ENCODE measurements around the gene ARHGEF17.

ARHGEF17 gene

DNA sequence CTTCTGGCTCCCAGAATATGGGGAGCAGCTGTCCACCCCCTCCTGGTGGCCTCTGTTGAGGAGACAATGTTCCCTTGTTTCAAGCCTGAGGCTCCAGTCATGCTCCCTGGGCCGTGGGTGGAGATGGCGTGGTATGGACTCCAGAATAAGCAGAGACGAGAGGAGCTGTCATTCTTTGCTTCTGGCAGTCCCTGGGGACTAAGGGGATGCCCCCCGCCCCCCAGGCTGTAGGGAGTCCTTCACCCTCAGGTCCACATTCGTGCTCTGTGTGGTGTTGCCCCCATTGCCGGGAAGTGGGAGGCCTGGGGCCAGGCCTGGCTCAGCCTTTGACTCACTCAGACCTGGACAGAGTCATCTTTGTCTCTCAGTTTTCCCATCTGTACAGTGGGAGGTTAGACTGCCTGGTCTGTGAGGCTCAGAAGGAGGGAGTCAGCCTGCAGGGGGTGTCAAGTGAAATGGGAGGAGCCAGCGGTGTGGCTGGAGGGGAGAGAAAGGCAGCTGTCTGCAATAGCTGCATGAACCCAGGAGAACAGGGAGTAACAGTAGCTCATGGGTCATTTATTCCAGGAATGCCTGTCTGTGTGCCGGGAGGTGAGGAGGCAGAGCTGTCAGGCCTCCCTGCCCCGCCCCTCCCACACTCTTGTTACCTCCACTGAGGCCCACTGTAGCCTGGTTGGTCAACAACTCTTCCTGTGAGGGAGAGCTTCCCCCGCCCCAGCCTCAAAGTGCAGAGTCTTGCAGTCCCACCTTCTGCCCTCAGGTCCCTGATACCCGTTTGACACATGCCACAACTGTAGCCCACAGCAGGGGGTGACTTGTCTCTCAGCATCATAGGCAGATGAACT lies 6.3 kb downstream of the ARHGEF17 start:
- DNase-seq (ENCODE audit: low read depth): no peak

- DNase-seq (ENCODE audit: low read depth): no peak
Measured at GRCh38 chr11:73315293-73316020, 7.4 kb downstream of the ARHGEF17 start.

GRCh38 chr11:73316422-73316821 lies 8.3 kb downstream of the ARHGEF17 start:
- no peak for DNase-seq (ENCODE audit: low read depth)

DNA sequence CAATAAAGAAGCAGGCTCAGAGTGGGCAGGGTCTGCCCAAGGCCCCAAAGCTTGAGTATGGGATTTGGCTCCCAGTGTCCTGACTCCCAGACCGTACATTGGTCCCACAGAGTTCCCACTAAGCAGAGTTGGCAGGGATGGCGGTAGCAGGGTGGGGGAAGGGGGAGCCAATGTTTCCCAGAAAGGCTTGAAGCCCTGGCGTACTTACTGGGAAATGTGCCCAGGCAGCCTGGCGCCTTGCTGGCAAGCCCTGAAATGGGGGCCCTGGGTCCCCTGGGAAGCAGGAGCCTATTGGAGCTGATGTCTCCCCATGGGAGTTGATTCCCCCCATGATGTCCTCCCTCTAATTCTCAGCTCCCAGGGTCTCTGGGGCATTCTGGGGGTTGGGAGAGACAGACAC lies 9.3 kb downstream of the ARHGEF17 start:
- DNase-seq (ENCODE audit: low read depth): no peak

DNA sequence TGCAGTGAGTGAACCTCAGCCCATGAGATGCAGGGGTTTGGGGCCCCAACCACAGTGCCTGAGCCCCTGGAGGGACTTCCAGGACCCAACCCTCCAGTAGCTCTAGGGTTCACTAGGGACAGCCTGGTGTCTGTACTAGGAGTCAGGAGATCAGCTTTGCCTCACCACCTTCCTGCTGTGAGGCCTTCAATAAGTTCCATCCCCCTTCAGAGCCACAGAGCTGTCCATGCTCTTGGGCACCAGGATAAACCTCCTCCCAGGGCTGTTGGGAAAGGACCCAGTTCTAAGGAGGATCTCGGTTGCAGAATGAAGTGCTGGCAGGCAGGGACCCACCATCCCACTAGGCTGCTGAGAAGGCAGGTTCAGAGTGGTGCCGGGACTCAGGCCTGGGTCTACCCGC lies 9.7 kb downstream of the ARHGEF17 start:
- no peak for DNase-seq (ENCODE audit: low read depth)

DNA sequence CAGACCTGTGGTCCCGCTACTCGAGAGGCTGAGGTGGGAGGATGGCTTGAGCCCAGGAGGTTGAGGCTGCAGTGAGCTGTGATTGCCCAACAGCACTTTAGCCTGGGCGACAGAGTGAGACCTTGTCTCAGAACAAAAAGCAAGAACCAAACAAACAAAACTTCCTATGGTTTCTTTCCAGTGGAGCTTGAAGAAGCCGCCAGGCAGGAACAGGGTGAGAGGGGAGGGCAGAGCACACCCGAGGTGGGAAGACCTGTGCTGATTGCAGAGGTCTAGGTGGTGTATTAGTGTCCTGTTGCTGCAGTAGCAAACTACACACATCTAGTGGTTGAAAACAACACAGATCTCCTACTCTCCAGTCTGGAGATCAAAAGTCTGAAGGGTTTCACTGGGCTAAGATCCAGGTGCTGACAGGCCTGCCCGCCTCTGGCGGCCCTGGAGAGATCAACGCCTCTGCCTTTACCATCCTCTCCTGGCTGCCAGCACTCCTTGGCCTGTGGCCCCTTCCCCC lies 10.5 kb downstream of the ARHGEF17 start:
- no peak for DNase-seq (ENCODE audit: low read depth)

GRCh38 chr11:73320763-73321603 lies 12.9 kb downstream of the ARHGEF17 start:
- no peak for DNase-seq (ENCODE audit: low read depth)

GRCh38 chr11:73321604-73322381 lies 13.7 kb downstream of the ARHGEF17 start:
- DNase-seq (ENCODE audit: low read depth): no peak

DNA sequence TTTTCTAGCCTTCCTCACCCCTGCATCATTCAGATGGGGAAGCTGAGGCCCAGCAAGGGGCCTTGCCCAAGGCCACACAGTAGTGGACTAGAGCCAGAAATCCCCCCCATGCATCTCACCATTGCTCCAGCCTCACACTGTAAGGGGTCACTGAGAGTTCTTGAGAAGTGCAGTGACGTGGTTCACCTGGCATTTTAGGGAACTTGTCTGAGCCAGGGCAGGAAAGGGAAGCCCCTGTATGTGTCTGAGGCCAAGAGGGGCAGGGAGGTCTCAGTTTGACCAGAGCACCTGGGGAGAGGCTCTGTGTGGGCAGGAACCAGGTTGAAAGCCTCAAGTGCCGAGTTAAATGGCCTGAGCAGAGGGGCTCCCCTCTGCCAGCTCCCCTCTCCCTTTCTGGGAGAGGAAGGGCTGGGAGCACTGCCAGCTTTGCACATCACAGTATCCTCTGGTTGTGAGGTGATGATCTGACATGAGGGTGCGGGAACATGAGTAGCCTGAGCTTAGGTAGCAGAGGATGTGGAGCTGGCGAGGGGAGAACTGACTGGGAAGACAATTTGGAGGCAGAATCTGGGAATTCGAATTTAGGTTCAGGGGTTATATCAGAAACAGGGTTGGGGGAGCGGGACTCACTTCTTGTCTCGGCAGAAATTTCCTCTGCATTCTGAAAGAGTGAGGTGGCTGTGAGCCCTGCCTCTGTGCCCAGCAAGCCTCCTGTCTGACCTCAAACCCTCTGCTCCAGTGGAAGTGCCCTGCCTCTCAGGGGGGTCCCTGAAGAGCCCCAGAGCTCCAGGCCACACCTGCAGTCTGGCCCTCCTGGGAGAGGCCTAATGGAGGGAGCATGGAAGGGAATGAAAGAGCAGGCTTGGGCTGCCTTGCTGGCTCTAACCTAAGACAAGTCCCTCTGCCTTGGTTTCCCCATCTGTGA lies 14.6 kb downstream of the ARHGEF17 start:
- no peak for DNase-seq (ENCODE audit: low read depth)

DNA sequence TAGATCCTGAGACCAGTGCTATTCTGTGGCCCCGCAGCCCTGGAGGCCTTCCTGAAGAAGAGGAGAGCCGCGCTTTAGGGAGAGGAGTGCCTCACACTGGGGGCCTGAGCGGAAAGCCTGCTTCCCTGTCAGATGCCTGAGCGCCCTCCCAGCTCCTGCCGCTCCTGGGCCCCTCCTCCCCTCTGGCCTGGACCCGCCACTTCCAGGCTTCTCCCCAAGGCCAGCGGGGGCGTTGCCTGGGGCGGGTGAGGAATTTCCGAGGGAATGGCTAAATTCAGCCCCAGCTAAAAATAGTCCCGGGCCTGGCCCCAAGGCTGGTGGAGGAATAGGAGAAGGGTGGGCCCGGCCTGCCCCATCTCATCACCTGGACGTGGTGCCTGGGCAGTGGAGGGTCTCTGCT lies 15.4 kb downstream of the ARHGEF17 start:
- DNase-seq (ENCODE audit: low read depth): no peak

GRCh38 chr11:73324116-73324515 lies 16.0 kb downstream of the ARHGEF17 start:
- DNase-seq (ENCODE audit: low read depth): no peak

- no peak for DNase-seq (ENCODE audit: low read depth)
Measured at GRCh38 chr11:73324665-73325035, 16.6 kb downstream of the ARHGEF17 start.

DNA sequence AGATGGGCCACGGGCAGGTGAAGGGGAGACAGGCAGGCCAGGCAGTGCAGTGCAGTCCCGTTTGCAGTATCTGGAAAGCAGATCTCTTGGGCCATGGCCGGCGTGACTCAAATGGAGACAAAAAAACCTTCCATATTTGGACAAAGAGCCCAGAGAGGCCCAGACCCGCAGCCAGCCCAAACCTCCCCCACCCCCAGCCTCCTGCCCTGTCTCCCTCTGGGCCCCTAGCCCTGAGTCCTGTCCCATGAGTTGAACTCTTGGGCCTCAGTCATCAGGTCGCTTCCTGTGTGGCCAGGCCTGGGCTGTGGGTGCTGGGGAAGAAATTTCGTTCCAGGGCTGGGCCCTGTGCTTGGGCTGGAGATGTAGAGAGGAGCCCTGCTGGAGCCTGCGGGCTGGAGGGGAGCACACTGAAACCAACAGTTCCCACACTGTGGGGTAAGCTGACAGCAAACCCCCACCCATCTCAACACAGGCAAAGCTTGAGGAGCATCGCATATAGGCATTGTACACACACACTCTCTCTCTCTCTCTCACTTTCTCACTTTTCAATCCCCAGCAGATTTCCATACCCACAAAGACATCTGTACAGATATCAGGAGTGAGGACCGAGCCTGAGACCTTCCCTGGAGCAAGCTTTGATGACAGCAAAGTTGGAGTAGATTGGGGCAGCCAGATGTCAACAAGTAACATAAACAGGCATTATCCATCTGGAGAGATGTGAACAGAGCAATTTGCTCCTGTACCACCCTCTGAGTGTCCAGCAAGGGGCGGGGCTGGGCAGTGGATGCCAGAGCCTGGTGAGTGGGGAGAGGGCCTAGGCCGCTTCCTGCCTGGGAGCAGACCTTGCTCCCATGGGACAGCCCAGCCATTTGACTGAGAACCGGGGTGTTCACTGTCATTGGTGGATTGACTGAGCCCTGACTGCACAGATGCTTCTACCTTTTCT lies 17.2 kb downstream of the ARHGEF17 start:
- no peak for DNase-seq (ENCODE audit: low read depth)

DNA sequence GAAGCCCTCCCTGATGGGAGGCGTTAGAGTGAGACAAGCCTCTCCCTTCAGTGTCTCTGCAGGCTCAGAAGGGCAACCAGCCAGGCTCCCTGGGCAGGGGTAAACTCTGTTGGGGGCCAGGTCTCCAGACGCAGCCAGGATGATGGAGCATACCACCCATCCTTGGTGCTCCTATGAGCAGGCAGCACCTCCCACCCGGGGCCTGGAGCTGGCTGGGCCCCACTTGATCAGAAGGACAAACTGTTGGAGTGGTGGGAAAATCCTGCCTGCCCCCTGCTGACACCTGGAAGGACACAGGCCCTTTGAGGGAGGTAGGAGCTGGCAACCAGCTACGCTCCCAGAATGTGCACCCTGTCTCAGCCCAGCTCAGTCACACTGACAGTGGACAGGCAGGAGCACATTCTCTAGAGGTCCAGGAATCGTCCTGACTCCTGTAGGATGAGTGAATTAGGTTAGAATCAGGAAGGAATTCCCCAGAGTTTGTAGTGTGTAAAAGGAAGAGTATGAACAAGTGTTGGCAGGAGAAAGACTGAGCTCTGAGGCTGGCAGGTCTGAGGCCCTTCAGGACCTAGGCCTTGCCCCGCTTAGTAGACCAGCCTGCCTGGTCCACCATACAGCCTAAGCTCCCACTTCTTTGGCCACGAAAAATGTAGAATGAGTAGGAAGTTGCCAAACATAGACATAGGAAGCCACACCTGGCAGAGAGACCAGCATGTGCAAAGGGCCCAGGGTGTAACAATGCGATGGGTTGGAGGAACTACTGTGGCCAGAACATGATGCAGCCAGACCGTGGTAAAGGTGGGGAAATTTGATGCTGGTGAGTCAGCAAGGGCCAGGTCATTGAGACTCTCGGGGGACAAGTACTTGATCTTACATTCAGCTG lies 19.1 kb downstream of the ARHGEF17 start:
- DNase-seq (ENCODE audit: low read depth): no peak

DNA sequence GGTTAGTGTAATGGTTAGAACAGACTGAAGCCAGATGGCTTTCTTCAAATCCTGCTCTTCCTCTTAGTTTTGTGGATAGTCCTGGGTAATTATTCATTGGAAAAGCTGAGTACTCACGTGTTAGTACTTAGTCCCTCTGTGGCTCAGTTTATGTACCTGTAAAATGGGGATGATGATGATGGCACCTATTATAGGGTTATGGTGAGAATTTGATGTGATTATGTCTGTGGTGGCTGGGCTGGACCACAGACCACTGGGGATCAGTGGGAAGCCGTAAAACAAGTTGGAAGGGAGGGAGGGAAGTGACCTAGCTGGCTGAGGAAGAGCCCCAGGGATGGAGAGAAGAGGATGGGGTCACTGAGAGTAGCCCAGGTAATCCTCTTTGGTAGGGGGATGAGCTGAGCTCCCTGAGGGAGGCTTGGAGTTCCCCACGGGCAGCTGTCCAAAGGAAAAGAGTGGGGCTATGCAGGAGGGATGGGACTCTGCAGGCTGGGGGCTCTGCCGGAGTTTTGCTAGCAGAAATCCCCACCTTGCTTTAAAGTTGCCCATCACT lies 19.8 kb downstream of the ARHGEF17 start:
- no peak for DNase-seq (ENCODE audit: low read depth)

DNA sequence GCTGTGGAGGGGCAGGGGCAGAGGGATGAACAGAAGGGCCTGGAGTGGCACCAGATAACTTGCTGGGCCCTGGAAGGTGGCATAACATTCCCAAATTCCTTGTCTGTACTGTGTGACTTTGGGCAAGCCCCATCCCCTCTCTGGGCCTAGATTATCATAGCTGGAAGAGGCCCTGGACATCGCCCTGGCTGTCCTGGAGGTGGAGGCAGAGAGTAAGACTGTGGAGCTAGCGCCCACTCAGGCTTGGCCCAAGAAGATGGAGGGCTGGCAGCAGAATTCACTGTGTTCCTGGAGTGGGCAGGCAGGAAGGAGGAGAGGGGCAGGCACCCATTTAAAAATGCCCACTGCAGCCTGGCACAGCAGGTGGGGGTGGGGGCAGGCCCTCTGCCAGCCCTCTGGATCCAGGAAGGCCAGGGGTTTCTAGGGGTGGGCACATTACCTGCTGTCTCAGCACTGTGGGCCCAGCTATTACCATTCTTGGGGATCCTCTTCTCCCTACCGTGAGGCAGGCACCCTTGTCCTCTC lies 22.6 kb downstream of the ARHGEF17 start:
- DNase-seq (ENCODE audit: low read depth): no peak

DNA sequence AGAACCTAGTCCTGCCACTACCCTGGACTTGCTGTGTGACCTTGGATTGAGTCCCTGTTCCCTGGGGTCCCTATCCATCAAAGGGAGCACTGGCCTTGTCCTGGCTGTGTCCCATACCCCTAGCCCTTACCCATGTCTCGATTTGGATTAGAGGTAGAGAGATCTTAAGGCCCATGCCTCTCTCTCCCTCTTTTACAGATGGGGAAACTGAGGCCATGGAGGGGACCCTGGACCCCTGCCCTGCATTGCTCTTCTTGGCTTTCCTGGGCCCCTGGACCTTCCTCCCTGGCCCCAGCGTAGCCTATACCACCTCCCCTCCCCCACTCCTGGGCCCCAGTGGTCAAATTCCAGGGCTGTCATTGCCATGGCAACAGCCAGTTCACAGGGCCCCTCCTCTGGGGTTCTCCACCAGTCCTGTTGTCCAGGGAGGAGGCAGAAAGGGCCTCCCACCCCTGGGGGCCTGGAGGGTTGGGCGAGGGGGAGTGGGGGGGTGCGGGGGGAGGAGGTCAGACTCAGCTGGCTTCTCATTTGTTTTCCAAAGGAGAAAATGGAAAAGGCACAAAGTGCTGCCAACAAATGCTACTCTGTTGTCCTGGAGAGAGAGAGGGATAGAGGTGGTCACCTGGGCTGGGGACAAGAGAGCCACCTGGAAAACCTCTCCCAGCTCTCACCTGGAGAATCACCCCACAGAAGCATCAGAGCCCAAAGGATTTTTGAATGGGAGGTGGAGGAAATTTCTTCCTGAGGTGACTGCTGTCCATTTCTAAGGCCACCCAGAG lies 23.3 kb downstream of the ARHGEF17 start:
- no peak for DNase-seq (ENCODE audit: low read depth)

All from HS-5 (cell line).